NK-92 (cell line): ENCODE results near the gene IRF2.

Source experiments
- DNase-seq: peaks from one replicate; lab custom pipeline; 2025; ENCODE audit not compliant: unreplicated experiment; lab: John Stamatoyannopoulos, UW

The IRF2 gene

GRCh38 chr4:184475096-184475461, 729 bp upstream of the IRF2 start:
- no peak for DNase-seq

GRCh38 chr4:184473499-184474262, 669 bp downstream of the IRF2 start:
- no peak for DNase-seq

GRCh38 chr4:184472614-184473498, 1.5 kb downstream of the IRF2 start:
- DNase-seq: no peak

- DNase-seq: no peak
Measured at GRCh38 chr4:184471881-184472613, 2.3 kb downstream of the IRF2 start.

- DNase-seq: no peak
Measured at GRCh38 chr4:184470785-184471110, 3.6 kb downstream of the IRF2 start.

- no peak for DNase-seq
Measured at GRCh38 chr4:184466634-184467033, 7.7 kb downstream of the IRF2 start.

GRCh38 chr4:184464759-184465454, 9.4 kb downstream of the IRF2 start:
- no peak for DNase-seq

GRCh38 chr4:184463856-184464255, 10.5 kb downstream of the IRF2 start:
- no peak for DNase-seq

- DNase-seq: no peak
Measured at GRCh38 chr4:184463158-184463557, 11.2 kb downstream of the IRF2 start.

- no peak for DNase-seq
Measured at GRCh38 chr4:184462724-184463123, 11.6 kb downstream of the IRF2 start.

- DNase-seq: no peak
Measured at GRCh38 chr4:184461711-184462441, 12.5 kb downstream of the IRF2 start.

GRCh38 chr4:184460499-184461285, 13.7 kb downstream of the IRF2 start:
- DNase-seq: no peak

- no peak for DNase-seq
Measured at GRCh38 chr4:184459413-184459812, 14.9 kb downstream of the IRF2 start.

- no peak for DNase-seq
Measured at GRCh38 chr4:184457535-184458249, 16.7 kb downstream of the IRF2 start.

GRCh38 chr4:184456337-184456736, 18.0 kb downstream of the IRF2 start:
- no peak for DNase-seq

GRCh38 chr4:184455299-184455698, 19.1 kb downstream of the IRF2 start:
- no peak for DNase-seq

- no peak for DNase-seq
Measured at GRCh38 chr4:184453365-184454160, 20.8 kb downstream of the IRF2 start.

- no peak for DNase-seq
Measured at GRCh38 chr4:184452740-184453139, 21.6 kb downstream of the IRF2 start.
